DMS153 (cell line): ENCODE measurements around the gene ZMAT3.
A peak's percentile ranks its signal among the peaks of the same experiment; 100 is the strongest.

Experiments used
- DNase-seq: peaks from one replicate; lab custom pipeline; 2025; lab: John Stamatoyannopoulos, UW

Gene ZMAT3

GRCh38 chr3:179021119-179021903 is 50.3 kb downstream of the ZMAT3 start:
- no peak for DNase-seq

- DNase-seq: peak; percentile 31
Observed at GRCh38 chr3:179020112-179020511, 51.5 kb downstream of the ZMAT3 start.

- no peak for DNase-seq
Observed at GRCh38 chr3:179018808-179019207, 52.8 kb downstream of the ZMAT3 start.

- no peak for DNase-seq
Observed at GRCh38 chr3:179016979-179017670, 54.5 kb downstream of the ZMAT3 start.

- DNase-seq: peak; percentile 64
Observed at GRCh38 chr3:179015551-179016020, 56.0 kb downstream of the ZMAT3 start.

GRCh38 chr3:179005706-179006105 is 65.9 kb downstream of the ZMAT3 start:
- DNase-seq: no peak

- no peak for DNase-seq
Observed at GRCh38 chr3:179005213-179005612, 66.4 kb downstream of the ZMAT3 start.

GRCh38 chr3:179000659-179001058 is 71.0 kb downstream of the ZMAT3 start:
- no peak for DNase-seq

GRCh38 chr3:179000144-179000543 is 71.5 kb downstream of the ZMAT3 start:
- no peak for DNase-seq

- DNase-seq: no peak
Observed at GRCh38 chr3:178996399-178996798, 75.2 kb downstream of the ZMAT3 start.

GRCh38 chr3:178990293-178990692 is 81.3 kb downstream of the ZMAT3 start:
- DNase-seq: no peak

- no peak for DNase-seq
Observed at GRCh38 chr3:178989821-178990220, 81.8 kb downstream of the ZMAT3 start.

- no peak for DNase-seq
Observed at GRCh38 chr3:178987745-178988144, 83.9 kb downstream of the ZMAT3 start.

GRCh38 chr3:178986456-178986855 is 85.2 kb downstream of the ZMAT3 start:
- no peak for DNase-seq

GRCh38 chr3:178982137-178982536 is 89.5 kb downstream of the ZMAT3 start:
- no peak for DNase-seq

- DNase-seq: no peak
Observed at GRCh38 chr3:178975320-178975719, 96.3 kb downstream of the ZMAT3 start.

- no peak for DNase-seq
Observed at GRCh38 chr3:178971614-178972013, 100.0 kb downstream of the ZMAT3 start.

GRCh38 chr3:178969004-178969700 is 102.5 kb downstream of the ZMAT3 start:
- no peak for DNase-seq
